HK-2 (cell line): Measurements from ENCODE around the gene ZNF30.
A peak's percentile ranks its signal among the peaks of the same experiment; 100 is the strongest.
"Not testable (repeated sequence)": the region's sequence is repeated elsewhere in the genome, so short reads cannot be mapped to it uniquely, and the experiment has no call there.

Experiments used
- DNase-seq: peaks from one replicate; pipeline ENCODE4 v3.0.0-alpha.2; 2018; ENCODE audit not compliant: unreplicated experiment

The ZNF30 gene

DNA sequence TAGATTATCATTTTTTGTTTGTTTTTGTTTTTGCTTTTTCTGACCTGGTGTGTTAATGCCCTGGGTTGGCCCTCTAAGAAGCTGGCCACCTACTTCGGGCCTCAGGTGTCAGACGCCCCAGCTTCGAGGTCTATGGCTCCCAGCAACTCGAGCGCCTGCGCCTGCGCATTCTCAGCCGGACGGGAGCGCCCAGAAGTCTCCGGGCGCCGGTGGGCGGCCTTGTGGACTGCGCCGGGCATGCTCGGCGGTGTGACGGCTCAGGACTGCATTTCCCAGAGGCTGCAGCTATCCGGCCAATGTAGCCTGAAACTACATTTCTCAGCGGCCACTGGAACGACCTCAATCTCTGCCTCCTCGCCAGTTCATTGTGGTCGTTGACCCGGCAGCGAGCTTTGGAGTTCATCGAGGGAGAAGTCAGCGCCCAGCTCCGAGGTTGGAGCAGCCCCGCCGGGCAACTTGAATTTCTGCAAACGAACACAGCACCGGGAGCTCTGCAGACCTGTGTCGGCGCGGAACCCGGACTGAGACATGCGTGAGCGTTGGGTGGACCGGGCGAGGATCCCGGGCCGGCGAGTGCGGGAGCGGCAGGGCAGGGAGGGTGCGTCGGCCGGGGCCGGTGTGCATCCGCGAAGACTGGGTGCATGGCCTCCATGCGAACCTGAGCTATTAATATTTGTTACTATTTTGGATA, at the start of gene ZNF30:
Gene ZNF30 (plus strand): TSS at position 219 of the 691 bp plus-strand sequence. CDS start 3,045 bp downstream, outside the sequence.
- peak; percentile 93 for DNase-seq

DNA sequence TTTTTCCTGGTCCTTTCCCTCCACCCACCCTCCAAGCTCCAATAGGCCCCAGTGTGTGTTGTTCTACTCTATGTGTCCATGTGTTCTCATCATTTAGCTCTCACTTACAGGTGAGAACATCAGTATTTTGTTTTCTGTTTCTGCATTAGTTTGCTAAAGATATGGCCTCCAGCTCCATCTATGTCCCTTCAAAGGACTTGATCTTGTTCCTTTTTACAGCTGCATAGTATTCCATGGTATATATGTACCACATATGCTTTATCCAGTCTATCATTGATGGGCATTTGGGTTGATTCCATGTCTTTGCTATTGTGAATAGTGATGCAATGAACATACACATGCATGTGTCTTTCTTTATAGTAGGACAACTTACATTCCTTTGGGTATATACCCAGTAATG, 47.1 kb upstream of the ZNF30 start:
- no peak for DNase-seq

DNA sequence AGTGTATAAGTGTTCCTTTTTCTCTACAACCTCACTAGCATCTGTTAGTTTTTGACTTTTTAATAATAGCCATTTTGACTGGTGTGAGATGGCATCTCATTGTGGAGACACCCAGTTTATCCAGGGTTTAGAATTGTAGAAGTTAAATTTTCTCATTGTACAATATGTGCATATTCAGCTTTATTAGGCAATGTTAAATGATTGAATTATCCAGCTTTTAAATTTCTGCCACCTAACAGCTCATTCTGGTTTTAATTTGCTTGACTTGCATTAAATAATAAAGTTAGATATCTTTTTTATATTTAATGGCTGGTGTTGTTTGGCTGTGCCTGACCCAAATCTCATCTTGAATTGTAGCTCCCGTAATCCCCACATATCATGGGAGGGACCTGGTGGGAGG, 46.7 kb upstream of the ZNF30 start:
- no peak for DNase-seq

GRCh38 chr19:34881982-34882381, 44.7 kb upstream of the ZNF30 start:
- DNase-seq, result no peak

DNA sequence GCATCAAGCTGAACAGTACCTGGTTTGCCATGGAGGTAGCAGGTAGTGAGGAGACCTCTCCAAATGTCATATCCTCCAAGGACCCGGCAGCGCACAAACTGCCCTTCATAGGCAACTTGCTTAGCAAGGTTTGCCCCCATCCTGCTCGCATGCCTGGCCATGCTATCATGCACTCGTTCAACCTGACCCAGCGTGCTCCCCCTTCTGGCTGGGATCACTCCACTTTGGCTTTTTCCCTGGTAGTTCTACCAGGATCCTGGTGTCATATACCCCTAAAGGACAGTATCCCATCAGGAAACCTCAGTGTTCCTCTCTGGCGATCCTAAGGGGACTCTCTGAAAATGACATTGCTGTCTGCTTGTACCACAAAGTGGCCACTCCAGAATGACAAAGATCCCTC, 38.6 kb upstream of the ZNF30 start:
- no peak for DNase-seq

GRCh38 chr19:34900245-34900644, 26.5 kb upstream of the ZNF30 start:
- no peak for DNase-seq

DNA sequence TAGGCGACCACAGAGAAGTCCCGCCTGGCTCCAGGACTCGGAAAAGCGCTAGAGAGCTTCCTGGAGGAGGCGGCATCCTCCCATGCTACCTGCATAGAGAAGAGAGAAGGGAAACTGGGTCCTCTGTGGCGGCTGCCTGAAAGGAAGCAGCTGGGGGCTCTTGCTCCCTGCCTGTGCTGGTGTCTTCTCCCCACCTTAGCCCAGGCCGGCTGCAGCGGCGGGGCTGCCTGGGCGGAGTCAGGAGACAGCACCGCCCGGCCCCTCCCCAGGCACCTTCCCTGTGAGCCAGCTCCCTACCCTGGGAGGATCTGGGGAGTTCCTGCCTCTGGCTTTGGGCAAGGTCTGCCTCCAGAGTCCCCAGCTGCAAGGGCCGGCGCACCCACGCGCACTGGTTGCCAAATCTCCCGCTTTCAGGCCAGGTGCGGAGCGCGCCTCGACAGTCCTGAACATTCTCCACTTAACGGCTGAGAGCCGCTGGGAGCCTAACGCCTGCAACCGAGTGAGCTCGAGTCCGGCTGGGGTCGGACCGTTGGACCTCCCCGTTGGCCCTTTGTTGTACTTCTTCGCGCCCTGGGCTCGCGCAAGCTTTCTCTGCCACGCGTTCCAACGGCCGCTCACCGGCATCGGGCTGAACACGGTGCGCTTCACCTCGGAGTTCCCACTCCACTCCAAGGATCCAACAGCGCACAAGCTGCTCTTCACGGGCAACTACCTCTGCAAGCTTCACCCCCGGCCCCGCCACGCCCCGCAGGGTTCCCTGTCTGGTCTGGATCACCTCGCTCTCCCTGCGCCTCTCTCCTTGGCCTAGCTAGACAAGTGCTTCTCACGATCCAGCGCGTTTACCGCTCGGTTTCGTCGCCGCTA, 21.8 kb upstream of the ZNF30 start:
- no peak for DNase-seq

DNA sequence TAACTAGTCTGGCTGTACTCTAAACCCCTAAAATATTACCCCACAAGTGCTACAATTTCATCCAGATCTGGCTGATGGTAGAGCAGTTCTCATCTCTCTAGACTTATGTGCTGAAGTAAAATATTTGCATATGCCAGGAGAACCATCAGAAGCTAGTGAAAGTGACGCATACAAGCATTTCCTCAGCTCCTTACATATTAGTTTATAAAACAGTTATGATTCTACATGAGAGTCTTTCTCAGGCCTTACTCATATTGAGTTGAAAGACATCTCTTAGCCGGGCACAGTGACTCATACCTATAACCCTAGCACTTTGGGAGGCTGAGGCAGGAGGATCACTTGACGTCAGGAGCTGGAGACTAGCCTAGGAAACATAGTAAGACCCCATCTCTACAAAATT, 15.9 kb upstream of the ZNF30 start:
- DNase-seq, result no peak

- DNase-seq, result not testable (repeated sequence)
Observed at GRCh38 chr19:34917144-34917543, 9.6 kb upstream of the ZNF30 start.

DNA sequence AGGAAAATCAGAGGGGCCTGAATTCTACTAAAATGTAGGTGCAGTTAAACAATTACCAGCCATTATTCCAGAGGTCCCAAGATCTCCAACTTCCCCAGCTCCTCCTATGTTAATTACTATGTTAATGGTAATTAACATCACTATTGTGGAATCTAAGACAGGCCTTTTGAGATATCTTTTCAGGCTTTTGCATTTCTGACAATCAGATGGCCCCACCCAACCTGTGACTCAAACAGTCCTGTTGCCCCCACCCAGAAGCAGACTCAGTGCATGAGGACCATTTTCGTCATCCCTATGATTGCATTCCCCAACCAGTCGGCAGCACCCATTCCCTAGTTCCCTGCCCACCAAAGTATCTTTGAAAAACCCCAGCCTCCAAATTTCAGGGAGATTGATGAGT, 8.5 kb upstream of the ZNF30 start:
- DNase-seq, result no peak

DNA sequence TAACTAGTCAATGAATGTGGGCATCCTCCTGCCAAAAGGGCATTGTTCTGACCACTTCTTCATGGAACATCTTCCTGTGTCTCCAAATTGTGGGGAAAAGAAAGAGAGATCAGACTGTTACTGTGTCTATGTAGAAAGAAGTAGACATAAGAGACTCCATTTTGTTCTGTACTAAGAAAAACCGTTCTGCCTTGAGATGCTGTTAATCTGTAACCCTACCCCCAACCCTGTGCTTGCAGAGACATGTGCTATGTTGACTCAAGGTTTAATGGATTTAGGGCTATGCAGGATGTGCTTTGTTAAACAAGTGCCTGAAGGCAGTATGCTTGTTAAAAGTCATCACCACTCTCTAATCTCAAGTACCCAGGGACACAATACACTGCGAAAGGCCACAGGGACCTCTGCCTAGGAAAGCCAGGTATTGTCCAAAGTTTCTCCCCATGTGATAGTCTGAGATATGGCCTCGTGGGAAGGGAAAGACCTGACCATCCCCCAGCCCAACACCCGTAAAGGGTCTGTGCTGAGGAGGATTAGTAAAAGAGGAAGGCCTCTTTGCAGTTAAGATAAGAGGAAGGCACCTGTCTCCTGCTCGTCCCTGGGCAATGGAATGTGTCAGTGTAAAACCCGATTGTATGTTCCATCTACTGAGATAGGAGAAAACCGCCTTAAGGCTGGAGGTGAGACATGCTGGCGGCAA, 6.5 kb upstream of the ZNF30 start:
- DNase-seq, result not testable (repeated sequence)

DNA sequence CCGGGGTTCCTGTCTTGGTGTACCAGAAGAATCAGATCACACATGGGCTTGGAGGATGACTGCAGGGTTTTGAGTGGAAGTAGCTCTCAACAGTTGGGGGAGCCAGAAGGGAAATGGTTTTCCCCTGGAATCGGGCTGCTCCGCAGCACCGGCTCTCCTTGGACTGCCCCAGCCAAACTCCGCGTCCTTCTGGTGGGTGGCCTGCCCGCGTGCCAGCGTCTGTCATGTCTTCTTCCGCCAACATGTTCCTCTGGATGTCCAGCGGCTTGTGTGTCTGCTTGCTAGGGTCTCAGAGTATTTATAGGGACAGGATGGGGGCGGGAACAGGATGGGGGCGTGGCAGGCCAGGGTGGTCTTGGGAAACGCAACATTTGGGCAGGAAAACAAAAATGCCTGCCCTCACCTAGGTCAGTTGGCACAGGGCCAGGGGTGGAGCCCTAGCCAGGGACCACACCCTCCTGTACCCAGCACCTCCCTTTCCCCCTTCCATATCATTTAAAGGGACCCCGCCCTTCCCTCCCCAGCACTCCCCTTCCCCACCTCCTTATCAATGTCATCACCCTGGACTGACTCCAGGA, 1.3 kb upstream of the ZNF30 start:
- no peak for DNase-seq

- DNase-seq, result no peak
Observed at GRCh38 chr19:34926361-34926684, 380 bp upstream of the ZNF30 start.

- DNase-seq, result no peak
Observed at GRCh38 chr19:34932494-34932893, 5.8 kb downstream of the ZNF30 start.

GRCh38 chr19:34936184-34936583, 9.5 kb downstream of the ZNF30 start:
- DNase-seq, result no peak

- no peak for DNase-seq
Observed at GRCh38 chr19:34938886-34939285, 12.2 kb downstream of the ZNF30 start.

DNA sequence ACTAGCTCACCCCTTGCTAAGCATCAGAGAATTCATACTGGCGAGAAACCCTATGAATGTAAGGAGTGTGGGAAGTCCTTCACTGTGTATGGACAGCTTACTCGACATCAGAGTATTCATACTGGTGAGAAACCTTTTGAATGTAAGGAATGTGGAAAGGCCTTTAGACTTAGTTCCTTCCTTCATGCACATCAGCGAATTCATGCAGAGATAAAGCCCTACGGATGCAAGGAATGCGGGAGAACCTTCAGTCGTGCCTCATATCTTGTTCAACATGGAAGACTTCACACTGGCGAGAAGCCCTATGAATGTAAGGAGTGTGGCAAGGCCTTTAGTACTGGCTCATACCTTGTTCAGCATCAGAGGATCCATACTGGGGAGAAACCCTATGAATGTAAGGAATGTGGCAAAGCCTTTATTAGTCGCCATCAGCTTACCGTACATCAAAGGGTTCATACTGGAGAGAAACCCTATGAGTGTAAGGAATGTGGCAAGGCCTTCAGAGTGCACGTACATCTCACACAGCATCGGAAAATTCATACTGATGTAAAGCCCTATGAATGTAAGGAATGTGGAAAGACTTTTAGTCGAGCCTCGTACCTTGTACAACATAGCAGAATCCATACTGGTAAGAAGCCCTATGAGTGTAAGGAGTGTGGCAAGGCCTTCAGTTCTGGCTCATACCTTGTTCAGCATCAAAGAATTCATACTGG, 17.3 kb downstream of the ZNF30 start:
- DNase-seq, result no peak

DNA sequence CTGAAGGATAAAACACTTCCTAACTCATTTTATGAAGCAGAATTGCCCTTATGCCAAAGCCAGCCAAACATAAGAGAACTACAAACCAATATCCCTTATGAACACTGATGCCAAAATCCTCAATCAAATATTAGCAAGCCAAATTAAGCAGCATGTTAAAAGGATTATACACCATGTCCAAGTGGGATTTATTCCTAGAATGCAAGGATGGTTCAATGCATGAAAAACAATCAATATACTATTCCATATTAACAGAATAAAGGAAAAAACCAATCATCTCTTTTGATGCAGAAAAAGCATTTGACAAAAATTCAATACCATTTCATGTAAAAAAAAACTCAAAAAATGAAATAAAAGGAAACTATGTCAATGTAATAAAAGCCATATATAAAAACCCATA, 26.4 kb downstream of the ZNF30 start:
- no peak for DNase-seq

DNA sequence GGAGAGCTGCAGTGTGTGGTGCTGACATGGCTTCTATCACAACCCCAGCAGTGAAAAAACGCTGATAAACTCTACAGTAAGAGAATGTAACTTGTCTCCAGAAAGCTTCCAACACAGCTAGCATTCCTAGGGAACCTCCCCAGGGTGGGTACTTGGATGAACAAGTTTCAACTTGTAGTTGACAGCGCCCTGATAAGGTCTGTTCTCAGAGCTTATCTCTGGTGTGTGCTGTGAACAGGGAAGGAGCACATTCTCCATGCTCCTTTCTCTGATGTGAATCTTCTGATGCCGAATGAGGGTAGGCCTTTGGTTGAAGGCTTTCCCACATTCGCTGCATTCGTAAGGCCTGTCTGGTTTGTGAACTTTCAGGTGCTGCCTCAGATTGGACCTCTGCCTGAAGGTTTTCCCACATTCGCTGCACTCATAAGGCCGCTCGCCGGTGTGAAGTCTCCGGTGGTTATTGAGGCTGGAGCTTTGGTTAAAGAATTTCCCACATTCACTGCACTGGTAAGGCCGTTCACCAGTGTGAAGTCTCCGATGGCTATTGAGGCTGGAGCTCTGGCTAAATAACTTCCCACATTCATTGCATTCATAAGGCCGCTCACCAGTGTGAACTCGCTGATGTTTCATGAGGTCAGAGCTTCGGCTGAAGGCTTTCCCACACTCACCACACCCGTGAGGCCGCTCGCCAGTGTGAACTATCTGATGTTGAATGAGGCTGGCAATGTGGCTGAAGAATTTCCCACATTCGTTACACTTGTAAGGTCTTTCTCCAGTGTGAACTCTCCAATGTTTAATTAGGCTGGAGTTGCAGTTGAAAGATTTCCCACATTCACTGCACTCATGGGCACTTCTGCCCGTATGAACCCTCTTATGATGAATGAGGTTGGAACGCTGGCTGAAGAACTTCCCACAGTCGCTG, 31.4 kb downstream of the ZNF30 start:
- DNase-seq, result no peak

DNA sequence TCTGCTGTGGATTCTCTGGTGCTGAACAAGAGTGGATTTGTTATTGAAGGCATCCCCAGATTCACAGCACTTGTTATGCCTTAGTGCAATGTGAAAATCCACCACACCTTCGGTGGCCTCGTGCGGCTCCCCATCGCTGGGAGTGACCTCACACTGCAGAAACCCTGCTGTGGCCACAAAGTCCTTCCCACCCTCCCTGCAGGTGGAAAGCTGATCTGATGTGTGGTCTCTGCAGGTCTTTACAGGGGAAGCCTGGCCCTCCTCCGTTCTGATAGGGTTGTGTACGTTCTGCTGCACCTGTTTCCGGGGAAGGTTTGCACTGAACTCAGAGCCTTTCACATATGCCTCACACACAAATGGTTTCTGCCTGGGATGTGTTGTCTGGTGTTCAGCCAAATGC, 32.3 kb downstream of the ZNF30 start:
- no peak for DNase-seq
